Body of pancreas (tissue), 4 donors: Measurements from ENCODE around the gene CLASP1. TPM values are rescaled to one million over a fixed set of nuclear protein-coding genes. Genes with fewer than 3 reads are reported as not detected.

ENCODE experiments used
- ATAC-seq: fragments of 150-250 bp; one replicate; pipeline ENCODE4 v1.9.1; 2016
- DNase-seq, 4 donors: peaks; one replicate each; pipeline ENCODE4 v3.0.0-alpha.2; 2019
- H3K27ac ChIP-seq, 4 donors: fragments of 200-600 bp; sonication (generic); 1 replicate in 3 of 4; 2 replicates in 1 of 4; pipeline versions ENCODE4 v1.5.1 to v1.6.1; 2016 to 2019; ENCODE audit warnings: mild to moderate bottlenecking in 1 of 4, mixed read lengths in 1 of 4, moderate library complexity in 1 of 4
- H3K27me3 ChIP-seq, 2 donors: fragments of 200-600 bp; sonication (generic); one replicate each; pipeline ENCODE4 v1.6.0; 2016; ENCODE audit warnings: mild to moderate bottlenecking in 1 of 2
- H3K36me3 ChIP-seq, 2 donors: fragments of 200-600 bp; sonication (generic); replicated peaks in 1 of 2; 2 replicates each; pipeline ENCODE4 v1.5.1; 2016; ENCODE audit warnings: low read depth in 2 of 2; ENCODE audit not compliant: insufficient read depth in 1 of 2
- H3K4me1 ChIP-seq: fragments of 200-600 bp; sonication (generic); one replicate; pipeline ENCODE4 v1.6.0; 2016
- H3K4me3 ChIP-seq, 2 donors: fragments of 200-600 bp; sonication (generic); 1 replicate in 1 of 2; 2 replicates in 1 of 2; pipeline ENCODE4 v1.5.1; 2016 to 2019
- H3K9me3 ChIP-seq, 3 donors: fragments of 200-600 bp; sonication (generic); 1 replicate in 2 of 3; 2 replicates in 1 of 3; pipeline ENCODE4 v1.5.1; 2016
- POLR2A ChIP-seq, 3 donors: fragments of 450-650 bp; IDR thresholded peaks; one replicate each; pipeline ENCODE4 v1.6.1; 2016; ENCODE audit warnings: antibody characterized with exemption in 3 of 3, mild to moderate bottlenecking in 2 of 3
- WGBS, 2 donors: methylation state at CpG; one replicate each; pipeline ENCODE4 v1.1.5; 2017; 5-methylcytosine and 5-hydroxymethylcytosine counted together
- intact Hi-C: fragments of 100-400 bp; cut with DNase I; formaldehyde crosslinking; loops from one replicate; pipeline ENCODE4 v1.15.1; 2023
- small RNA-seq: library from RNA; depleted of rRNA; stranded (forward); fragments of <200 nt; gene quantifications from one replicate; pipeline ENCODE3, GENCODE V24; 2016
- total RNA-seq, 2 donors: library from RNA; depleted of rRNA; stranded (reverse); fragments of >200 nt; gene quantifications; one replicate each; pipeline ENCODE4 v1.1.0, GENCODE V29; 2016
- TF ChIP-seq, protein P1 (sequence below), 7 experiments: fragments of 450-650 bp in 4 of 7; fragments of 200-600 bp in 3 of 7; sonication (generic) in 3 of 7; IDR thresholded peaks; one replicate each; pipeline ENCODE4 v1.5.1; 2016 to 2019; ENCODE audit warnings: antibody characterized with exemption in 7 of 7

Gene CLASP1
- total RNA-seq, 2 donors from 2014 or later: 28.5 to 44.2 TPM

DNA sequence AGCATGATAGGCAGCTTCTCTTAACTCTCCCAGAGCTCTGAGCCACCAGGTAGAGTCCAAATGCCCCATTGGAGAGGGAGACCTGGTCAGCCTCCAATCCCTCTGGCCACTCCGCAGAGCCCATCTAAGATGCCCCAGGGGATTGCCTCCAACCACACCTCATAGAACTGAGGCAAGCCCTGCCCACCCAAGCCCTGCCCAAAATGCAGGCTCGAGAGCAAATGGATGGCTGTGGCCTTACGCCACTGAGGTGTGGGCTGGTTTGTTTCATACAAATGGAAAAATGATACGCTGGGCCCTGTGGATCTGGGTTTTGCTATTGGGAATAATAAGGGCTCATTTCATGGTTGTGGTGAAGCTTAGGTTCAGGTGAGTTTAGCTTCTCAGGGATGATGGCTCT lies 361.3 kb downstream of the CLASP1 start:
- no peak for DNase-seq
- no peaks in the 10 kb centered on the region for H3K36me3 ChIP-seq
- H3K9me3 ChIP-seq: no peaks in the 10 kb centered on the region
- peaks cover 26% of the 10 kb centered on the region for H3K4me1 ChIP-seq
- no peak for ATAC-seq
- intact Hi-C loops: no loop called here
- H3K4me3 ChIP-seq: no peak overlapping the region
- no peaks in the 10 kb centered on the region for H3K27me3 ChIP-seq
- WGBS, 2 donors: 86 to 95% methylated on average over 4 of the region's 4 CpGs
- no peak overlapping the region for H3K27ac ChIP-seq
- TF ChIP-seq POLR2A (IDR thresholded peaks at IDR 0.05): no peak
- TF ChIP-seq, protein P1, sequence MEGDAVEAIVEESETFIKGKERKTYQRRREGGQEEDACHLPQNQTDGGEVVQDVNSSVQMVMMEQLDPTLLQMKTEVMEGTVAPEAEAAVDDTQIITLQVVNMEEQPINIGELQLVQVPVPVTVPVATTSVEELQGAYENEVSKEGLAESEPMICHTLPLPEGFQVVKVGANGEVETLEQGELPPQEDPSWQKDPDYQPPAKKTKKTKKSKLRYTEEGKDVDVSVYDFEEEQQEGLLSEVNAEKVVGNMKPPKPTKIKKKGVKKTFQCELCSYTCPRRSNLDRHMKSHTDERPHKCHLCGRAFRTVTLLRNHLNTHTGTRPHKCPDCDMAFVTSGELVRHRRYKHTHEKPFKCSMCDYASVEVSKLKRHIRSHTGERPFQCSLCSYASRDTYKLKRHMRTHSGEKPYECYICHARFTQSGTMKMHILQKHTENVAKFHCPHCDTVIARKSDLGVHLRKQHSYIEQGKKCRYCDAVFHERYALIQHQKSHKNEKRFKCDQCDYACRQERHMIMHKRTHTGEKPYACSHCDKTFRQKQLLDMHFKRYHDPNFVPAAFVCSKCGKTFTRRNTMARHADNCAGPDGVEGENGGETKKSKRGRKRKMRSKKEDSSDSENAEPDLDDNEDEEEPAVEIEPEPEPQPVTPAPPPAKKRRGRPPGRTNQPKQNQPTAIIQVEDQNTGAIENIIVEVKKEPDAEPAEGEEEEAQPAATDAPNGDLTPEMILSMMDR (IDR thresholded peaks at IDR 0.05): no peak

Small RNA genes lying within 50 kb of the gene (small RNA-seq; reads per million reads assigned to genes)
- gene RF00019: not detected
- 40.2 reads per million, percentile 95 among the genes with 10 or more reads in this experiment for gene RNU4ATAC

Other genes starting within 250 kb of the CLASP1 start
- gene RNU4ATAC, start 118.6 kb downstream of the CLASP1 start, total RNA-seq: not detected
- gene NIFK, start 87.4 kb upstream of the CLASP1 start, total RNA-seq: 10 to 100 TPM; 20.8 to 26.4 TPM
- gene TSN, start 106.2 kb upstream of the CLASP1 start, total RNA-seq: 10 to 100 TPM; 18.2 to 20.8 TPM